Nephron (organoid): ENCODE data around the gene MELTF.

Source experiments
- H3K27ac Mint-ChIP-seq, 3 experiments: 2 replicates each; pipeline ENCODE4 v1.8.0; 2020; ENCODE audit warnings: mixed read lengths in 3 of 3, mild to moderate bottlenecking in 2 of 3, moderate library complexity in 1 of 3
- H3K27me3 Mint-ChIP-seq: 2 replicates; pipeline ENCODE4 v1.8.0; 2021; ENCODE audit warnings: low read depth, mild to moderate bottlenecking, moderate library complexity, mixed read lengths
- H3K36me3 Mint-ChIP-seq: 2 replicates; pipeline ENCODE4 v1.8.0; 2020; ENCODE audit warnings: low read depth, mixed read lengths
- H3K4me1 Mint-ChIP-seq: 2 replicates; pipeline ENCODE4 v1.8.0; 2020; ENCODE audit warnings: mixed read lengths
- H3K4me3 Mint-ChIP-seq, 3 experiments: 2 replicates each; pipeline ENCODE4 v1.8.0; 2020; ENCODE audit warnings: mild to moderate bottlenecking in 3 of 3, mixed read lengths in 3 of 3, moderate library complexity in 2 of 3
- H3K9me3 Mint-ChIP-seq: 2 replicates; pipeline ENCODE4 v1.8.0; 2020; ENCODE audit warnings: mixed read lengths
- CTCF ChIP-seq, 3 experiments: fragments of 200-600 bp; sonication (generic); IDR thresholded peaks; one replicate each; pipeline ENCODE4 v1.5.0; 2021; ENCODE audit warnings: antibody characterized with exemption in 3 of 3; ENCODE audit not compliant: unreplicated experiment in 3 of 3

MELTF gene

GRCh38 chr3:197003461-197004385 is 25.9 kb downstream of the MELTF start:
- Mint-ChIP-seq H3K9me3 (no peaks in the 10 kb centered on the region), H3K27ac (peak overlapping the region; percentile 73 to 92 (median 76)), H3K4me1 (peaks cover 17% of the 10 kb centered on the region), H3K27me3 (peaks cover 16% of the 10 kb centered on the region), H3K36me3 (peaks cover 7% of the 10 kb centered on the region), H3K4me3 (peak overlapping the region; percentile 83 to 89 (median 85))
- TF ChIP-seq CTCF (IDR thresholded peaks at IDR 0.05; ENCODE audit: unreplicated experiment in 3 of 3): no peak

- H3K27ac Mint-ChIP-seq: no peak overlapping the region
- H3K9me3 Mint-ChIP-seq: no peaks in the 10 kb centered on the region
- peaks cover 17% of the 10 kb centered on the region for H3K4me1 Mint-ChIP-seq
- peaks cover 7% of the 10 kb centered on the region for H3K36me3 Mint-ChIP-seq
- H3K27me3 Mint-ChIP-seq: peaks cover 16% of the 10 kb centered on the region
- H3K4me3 Mint-ChIP-seq: no peak overlapping the region
- peak; percentile 65 to 75 (median 72) for TF ChIP-seq CTCF (IDR thresholded peaks at IDR 0.05; ENCODE audit: unreplicated experiment in 3 of 3)
Measured at GRCh38 chr3:197002701-197003454, 26.7 kb downstream of the MELTF start.

GRCh38 chr3:197001972-197002700 is 27.5 kb downstream of the MELTF start:
- Mint-ChIP-seq H3K27me3 (peaks cover 16% of the 10 kb centered on the region), H3K4me3 (peak overlapping the region; percentile 80 to 92 (median 87)), H3K27ac (peak overlapping the region; percentile 67 to 88 (median 86)), H3K9me3 (no peaks in the 10 kb centered on the region), H3K4me1 (peaks cover 17% of the 10 kb centered on the region), H3K36me3 (peaks cover 7% of the 10 kb centered on the region)
- TF ChIP-seq CTCF (IDR thresholded peaks at IDR 0.05; ENCODE audit: unreplicated experiment in 3 of 3): no peak

GRCh38 chr3:197001106-197001971 is 28.3 kb downstream of the MELTF start:
- Mint-ChIP-seq H3K4me3 (peak overlapping the region; percentile 80 to 92 (median 87)), H3K27ac (peak overlapping the region; percentile 67 to 88 (median 86)), H3K36me3 (peaks cover 7% of the 10 kb centered on the region), H3K9me3 (no peaks in the 10 kb centered on the region), H3K4me1 (peaks cover 17% of the 10 kb centered on the region), H3K27me3 (peaks cover 11% of the 10 kb centered on the region)
- no peak for TF ChIP-seq CTCF (IDR thresholded peaks at IDR 0.05; ENCODE audit: unreplicated experiment in 3 of 3)

GRCh38 chr3:197000211-197000610 is 29.4 kb downstream of the MELTF start:
- TF ChIP-seq CTCF (IDR thresholded peaks at IDR 0.05; ENCODE audit: unreplicated experiment in 3 of 3): no peak
- Mint-ChIP-seq H3K36me3 (peaks cover 4% of the 10 kb centered on the region), H3K4me3 (no peak overlapping the region)

More at GRCh38 chr3:197000211-197000610, 29.4 kb downstream of the MELTF start:
- Mint-ChIP-seq H3K4me1 (peaks cover 17% of the 10 kb centered on the region), H3K27me3 (peaks cover 11% of the 10 kb centered on the region), H3K9me3 (no peaks in the 10 kb centered on the region), H3K27ac (no peak overlapping the region)
